Astrocyte of the spinal cord (primary cell): Measurements from ENCODE around the gene PRAME.

ENCODE experiments used
- DNase-seq: peaks from one replicate; pipeline ENCODE4 v3.0.0; 2011; ENCODE audit warnings: low read depth, low spot score
- H3K4me3 ChIP-seq: 2 replicates; pipeline ENCODE4 v1.5.1; 2011; ENCODE audit warnings: low read depth, mild to moderate bottlenecking, low read length, moderate library complexity
- CTCF ChIP-seq: IDR thresholded peaks from 2 replicates; pipeline ENCODE4 v1.5.1; 2012; ENCODE audit warnings: low read depth, mild to moderate bottlenecking, low read length, inconsistent platforms
- in situ Hi-C: cut with HindIII; loops from 2 replicates; pipeline ENCODE4 v1.10.0; 2017; ENCODE audit warnings: low sequenced_read_pairs

The PRAME gene

GRCh38 chr22:22556578-22556977, 2.5 kb downstream of the PRAME start:
- no peak for TF ChIP-seq CTCF
- no peak for DNase-seq
- in situ Hi-C loops = no loop called here
- H3K4me3 ChIP-seq = no peak overlapping the region

GRCh38 chr22:22555596-22555995, 3.5 kb downstream of the PRAME start:
- no peak for DNase-seq
- no peak for TF ChIP-seq CTCF
- in situ Hi-C loops = no loop called here
- no peak overlapping the region for H3K4me3 ChIP-seq

GRCh38 chr22:22554587-22555284, 4.3 kb downstream of the PRAME start:
- DNase-seq = no peak
- in situ Hi-C loops = no loop called here
- no peak for TF ChIP-seq CTCF
- no peak overlapping the region for H3K4me3 ChIP-seq

- no peak for TF ChIP-seq CTCF
Observed at GRCh38 chr22:22553735-22554586, 5.1 kb downstream of the PRAME start.

GRCh38 chr22:22553141-22553540, 5.9 kb downstream of the PRAME start:
- TF ChIP-seq CTCF = no peak
- in situ Hi-C loops = no loop called here
- no peak overlapping the region for H3K4me3 ChIP-seq
- DNase-seq = no peak

More at GRCh38 chr22:22553735-22554586, 5.1 kb downstream of the PRAME start:
- in situ Hi-C loops = no loop called here
- H3K4me3 ChIP-seq = no peak overlapping the region
- no peak for DNase-seq

GRCh38 chr22:22552630-22553029, 6.4 kb downstream of the PRAME start:
- in situ Hi-C loops = no loop called here
- TF ChIP-seq CTCF = no peak
- DNase-seq = no peak
- no peak overlapping the region for H3K4me3 ChIP-seq
